HepG2 (cell line): ENCODE measurements around the gene STIM2. TPM values are rescaled to one million over a fixed set of nuclear protein-coding genes. Genes with fewer than 3 reads are reported as not detected.

Source experiments
- ATAC-seq: fragments of 200-7000 bp; cut with Tn5 transposase; 3 replicates; pipeline ENCODE4 v1.9.1; 2020; ENCODE audit warnings: mild to moderate bottlenecking, moderate library complexity
- BruUV-seq: library from RNA; stranded (reverse); fragments of 400-500 nt; replicated peaks from 2 replicates; lab custom pipeline; 2021; lab: Mats Ljungman, UMichigan
- CTCF ChIA-PET: fragments of 300-600 bp; formaldehyde crosslinking; extraction: SDS; loops from one replicate; lab custom pipeline; 2021; ENCODE audit warnings: low total read pairs, inconsistent platforms, low intra/inter-chr PET ratio; lab: Yijun Ruan, JAX
- POLR2A ChIA-PET: fragments of 350-600 bp; sonication (Branson Sonifier 250); formaldehyde crosslinking; loops from one replicate; lab custom pipeline; 2020; ENCODE audit warnings: antibody characterized with exemption, inconsistent platforms; lab: Yijun Ruan, JAX
- DNase-seq: peaks from one replicate; pipeline ENCODE4 v3.0.0-alpha.2; 2015; ENCODE audit warnings: low spot score
- FAIRE-seq: peaks from 3 replicates; lab custom pipeline; 2011; peaks lifted over from hg19 to GRCh38; lab: Jason Lieb, UNC
- H2AFZ ChIP-seq: one replicate; pipeline ENCODE4 v1.6.1; 2011; ENCODE audit warnings: low read length, inconsistent platforms
- H3K27ac ChIP-seq: fragments of 300-600 bp; 3 replicates; pipeline ENCODE4 v1.8.0; 2011; ENCODE audit warnings: mixed run types, mild to moderate bottlenecking, mixed read lengths, low read length, inconsistent platforms; ENCODE audit not compliant: insufficient read depth; ENCODE audit errors: extremely low read length
- H3K27me3 ChIP-seq, 2 experiments: fragments of 200-600 bp in 1 of 2; 2 replicates in 1 of 2; 3 replicates in 1 of 2; pipeline versions ENCODE4 v1.6.0 to v1.8.0; 2011; ENCODE audit warnings: low read length in 2 of 2, mild to moderate bottlenecking in 2 of 2, moderate library complexity in 2 of 2, inconsistent platforms in 1 of 2; ENCODE audit not compliant: insufficient read depth in 2 of 2, control insufficient read depth in 1 of 2
- H3K36me3 ChIP-seq, 2 experiments: fragments of 200-600 bp in 1 of 2; replicated peaks in 1 of 2; 2 replicates in 1 of 2; 3 replicates in 1 of 2; pipeline versions ENCODE4 v1.5.1 to v1.8.0; 2011; ENCODE audit warnings: low read length in 2 of 2, inconsistent platforms in 1 of 2; ENCODE audit not compliant: insufficient read depth in 2 of 2, control insufficient read depth in 1 of 2
- H3K4me1 ChIP-seq: 2 replicates; pipeline ENCODE4 v1.5.1; 2012; ENCODE audit warnings: low read length, inconsistent platforms; ENCODE audit not compliant: insufficient read depth
- H3K4me2 ChIP-seq: 2 replicates; pipeline ENCODE4 v1.6.0; 2011; ENCODE audit warnings: low read depth, low read length, inconsistent platforms
- H3K4me3 ChIP-seq, 3 experiments: fragments of 200-600 bp in 1 of 3; sonication (generic), shearing (Covaris generic) in 1 of 3; replicated peaks in 1 of 3; 2 replicates each; pipeline ENCODE4 v1.5.1; 2011 to 2016; ENCODE audit warnings: low read length in 3 of 3, inconsistent platforms in 2 of 3, low read depth in 2 of 3, mild to moderate bottlenecking in 2 of 3, control low read depth in 1 of 3, mixed read lengths in 1 of 3; ENCODE audit not compliant: insufficient read depth in 1 of 3
- H3K79me2 ChIP-seq: one replicate; pipeline ENCODE4 v1.6.1; 2011; ENCODE audit warnings: low read length, inconsistent platforms; ENCODE audit not compliant: insufficient read depth
- H3K9ac ChIP-seq: 2 replicates; pipeline ENCODE4 v1.6.0; 2011; ENCODE audit warnings: mild to moderate bottlenecking, low read depth, low read length, inconsistent platforms; ENCODE audit not compliant: insufficient read depth
- H3K9me3 ChIP-seq: 2 replicates; pipeline ENCODE4 v1.5.1; 2012; ENCODE audit warnings: mild to moderate bottlenecking, low read length
- H4K20me1 ChIP-seq: 2 replicates; pipeline ENCODE4 v1.6.0; 2011; ENCODE audit warnings: inconsistent platforms, mild to moderate bottlenecking, low read length, moderate library complexity; ENCODE audit not compliant: insufficient read depth
- ATF5 ChIP-seq: sonication (generic); formaldehyde crosslinking; IDR thresholded peaks from 2 replicates; pipeline ENCODE4 v1.4.0; 2020; ENCODE audit warnings: mild to moderate bottlenecking, low read depth, missing genetic modification reagents
- GLI4 ChIP-seq: sonication (generic); formaldehyde crosslinking; IDR thresholded peaks from 2 replicates; pipeline ENCODE4 v1.5.1; 2020; ENCODE audit warnings: missing genetic modification reagents, mild to moderate bottlenecking, moderate library complexity, borderline replicate concordance
- HIVEP1 ChIP-seq: sonication (generic); formaldehyde crosslinking; IDR thresholded peaks from 2 replicates; pipeline ENCODE4 v1.4.0; 2020; ENCODE audit warnings: mild to moderate bottlenecking, missing genetic modification reagents
- JDP2 ChIP-seq: sonication (generic); formaldehyde crosslinking; IDR thresholded peaks from 2 replicates; pipeline ENCODE4 v1.8.1; 2022; ENCODE audit warnings: missing genetic modification reagents, borderline replicate concordance
- KMT2B ChIP-seq: IDR thresholded peaks from 2 replicates; pipeline ENCODE4 v1.6.1; 2016; ENCODE audit warnings: missing genetic modification reagents, missing compliant biosample characterization
- MAFK ChIP-seq, 2 experiments: IDR thresholded peaks in 1 of 2; conservative IDR thresholded peaks in 1 of 2; 2 replicates each; pipeline ENCODE4 v1.6.1; 2011; ENCODE audit warnings: improper control_type of control experiment in 2 of 2, low read length in 2 of 2
- NFE2L1 ChIP-seq: sonication (generic); formaldehyde crosslinking; IDR thresholded peaks from 2 replicates; pipeline ENCODE4 v1.4.0; 2020; ENCODE audit warnings: missing genetic modification reagents, mild to moderate bottlenecking, borderline replicate concordance
- NRL ChIP-seq: sonication (generic); formaldehyde crosslinking; IDR thresholded peaks from 2 replicates; pipeline ENCODE4 v1.5.0; 2020; ENCODE audit warnings: missing genetic modification reagents, mild to moderate bottlenecking, moderate library complexity, borderline replicate concordance
- PAF1 ChIP-seq: IDR thresholded peaks from 2 replicates; pipeline ENCODE4 v1.6.1; 2016; ENCODE audit warnings: missing genetic modification reagents, missing compliant biosample characterization
- TAF15 ChIP-seq: fragments of 200-400 bp; formaldehyde crosslinking; IDR thresholded peaks from one replicate; pipeline ENCODE4 v1.6.1; 2018; ENCODE audit warnings: mild to moderate bottlenecking, low read depth, low read length; ENCODE audit not compliant: poor library complexity, severe bottlenecking
- TBX2 ChIP-seq: sonication (generic); formaldehyde crosslinking; IDR thresholded peaks from 2 replicates; pipeline ENCODE4 v1.5.0; 2020; ENCODE audit warnings: missing genetic modification reagents, mild to moderate bottlenecking, borderline replicate concordance
- TCF7L2 ChIP-seq: IDR thresholded peaks from 2 replicates; pipeline ENCODE4 v1.6.1; 2011; ENCODE audit warnings: mild to moderate bottlenecking, low read depth, low read length, moderate library complexity
- THAP8 ChIP-seq: sonication (generic); formaldehyde crosslinking; IDR thresholded peaks from 2 replicates; pipeline ENCODE4 v1.5.1; 2020; ENCODE audit warnings: missing genetic modification reagents, mild to moderate bottlenecking, borderline replicate concordance
- ZBTB43 ChIP-seq: sonication (generic); formaldehyde crosslinking; conservative IDR thresholded peaks from 2 replicates; pipeline ENCODE4 v1.4.0; 2020; ENCODE audit warnings: missing genetic modification reagents
- ZNF350 ChIP-seq: sonication (generic); formaldehyde crosslinking; IDR thresholded peaks from 2 replicates; pipeline ENCODE4 v1.4.0; 2020; ENCODE audit warnings: mild to moderate bottlenecking, low read depth, missing genetic modification reagents, borderline replicate concordance
- ZNF639 ChIP-seq: conservative IDR thresholded peaks from 2 replicates; pipeline ENCODE4 v1.6.1; 2018; ENCODE audit warnings: missing genetic modification reagents
- in situ Hi-C: cut with HindIII; loops from 2 replicates; pipeline ENCODE4 v1.10.0; 2017; ENCODE audit warnings: low pct_unique_long_range_greater_than_20kb; ENCODE audit not compliant: extremely low pct_ligation_motif_present
- intact Hi-C: fragments of 100-400 bp; cut with micrococcal nuclease; formaldehyde crosslinking; loops from one replicate; pipeline ENCODE4 v1.10.0; 2022; ENCODE audit not compliant: unreplicated experiment
- polyA plus RNA-seq, 8 experiments: library from polyadenylated mRNA; depleted of rRNA in 3 of 8; stranded (reverse) in 7 of 8; unstranded in 1 of 8; fragments of >200 nt; fragmentation: Illumina TruSeq in 4 of 8; extraction: Trizol in 4 of 8; gene quantifications; 2 replicates each; pipeline versions ENCODE4 v1.2.1 to v1.2.3, GENCODE V29; 2011 to 2016; ENCODE audit warnings: low read depth in 4 of 8, missing spikeins in 1 of 8, mixed read lengths in 1 of 8; ENCODE audit not compliant: insufficient read depth in 1 of 8
- total RNA-seq, 5 experiments: library from RNA; depleted of rRNA; stranded (reverse); fragments of >200 nt; fragmentation: Illumina TruSeq; extraction: Trizol; gene quantifications; 2 replicates each; pipeline ENCODE4 v1.2.3, GENCODE V29; 2016; ENCODE audit warnings: low read depth in 1 of 5

The STIM2 gene
- total and polyA plus RNA-seq, 2 of the 13 experiments (the other 11 are each of a cell fraction or from before 2014, with no cell fraction given) = 19.3 to 19.4 TPM

- ChIA-PET POLR2A (no interaction called here), CTCF (no interaction called here)
- H3K4me3 ChIP-seq = no peak overlapping the region
- ATAC-seq (no peak), FAIRE-seq (no peak), DNase-seq (no peak)
- H3K36me3 ChIP-seq = peaks cover 0 to 3% of the 10 kb centered on the region in 2 experiments; a peak in 2 of 5 replicates
- intact Hi-C loops = no loop called here
- no peaks in the 10 kb centered on the region for H3K79me2 ChIP-seq
- no peaks in the 10 kb centered on the region for H3K9me3 ChIP-seq
- no peaks in the 10 kb centered on the region for H3K27me3 ChIP-seq
- no peaks in the 10 kb centered on the region for H3K4me1 ChIP-seq
- no TSS peak for BruUV-seq
- no peak overlapping the region for H2AFZ ChIP-seq
- in situ Hi-C loops = loop anchor here (25.0 kb wide), 1 partner anchor 218 kb away; no protein-coding TSS in a partner anchor
- no peak overlapping the region for H3K27ac ChIP-seq
- no peak overlapping the region for H3K4me2 ChIP-seq
- TF ChIP-seq TBX2 (CRISPR knock-in tag) (no peak), ATF5 (CRISPR knock-in tag) (no peak), ZNF639 (CRISPR knock-in tag) (no peak), JDP2 (CRISPR knock-in tag) (no peak), NRL (CRISPR knock-in tag) (no peak), ZBTB43 (CRISPR knock-in tag) (no peak), GLI4 (CRISPR knock-in tag) (no peak), NFE2L1 (no peak), THAP8 (CRISPR knock-in tag) (no peak), TAF15 (no peak), PAF1 (CRISPR knock-in tag) (no peak), MAFK (conservative IDR thresholded peaks at IDR 0.05 in 1 of 2, IDR thresholded peaks at IDR 0.05 in 1 of 2; ENCODE audit: low read length in 2 of 2) (no peak), ZNF350 (CRISPR knock-in tag) (no peak), KMT2B (CRISPR knock-in tag) (no peak), TCF7L2 (no peak), HIVEP1 (CRISPR knock-in tag) (no peak)
- no peak overlapping the region for H3K9ac ChIP-seq
- no peaks in the 10 kb centered on the region for H4K20me1 ChIP-seq
These were observed 144.9 kb downstream of the STIM2 start for GRCh38 chr4:27005501-27005900.
